ENCODE measurements around the gene CAMK1D.
"Not testable (repeated sequence)": the region's sequence is repeated elsewhere in the genome, so short reads cannot be mapped to it uniquely, and the experiment has no call there.

Gene CAMK1D

DNA sequence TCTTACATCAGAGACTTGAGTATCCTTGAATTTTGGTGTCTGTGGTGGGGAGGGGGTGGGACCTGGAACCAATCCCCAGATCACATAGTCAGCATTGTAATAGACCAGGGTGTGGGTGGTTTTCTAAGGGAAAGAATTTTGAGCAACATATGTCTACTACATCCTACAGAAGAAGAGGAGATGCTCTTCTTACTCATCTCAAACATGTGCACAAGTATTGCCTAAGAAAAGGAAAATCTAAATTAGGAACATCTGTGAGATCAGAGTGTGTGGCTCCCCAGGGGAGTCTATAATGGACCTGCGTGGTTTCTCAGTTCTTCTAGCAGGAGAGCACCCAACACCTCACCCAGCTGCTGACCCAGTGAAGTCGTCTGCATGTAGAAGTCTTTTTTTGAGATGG, 503.3 kb downstream of the CAMK1D start:
- DNase-seq (ENCODE audit: low spot score) = no peak

DNA sequence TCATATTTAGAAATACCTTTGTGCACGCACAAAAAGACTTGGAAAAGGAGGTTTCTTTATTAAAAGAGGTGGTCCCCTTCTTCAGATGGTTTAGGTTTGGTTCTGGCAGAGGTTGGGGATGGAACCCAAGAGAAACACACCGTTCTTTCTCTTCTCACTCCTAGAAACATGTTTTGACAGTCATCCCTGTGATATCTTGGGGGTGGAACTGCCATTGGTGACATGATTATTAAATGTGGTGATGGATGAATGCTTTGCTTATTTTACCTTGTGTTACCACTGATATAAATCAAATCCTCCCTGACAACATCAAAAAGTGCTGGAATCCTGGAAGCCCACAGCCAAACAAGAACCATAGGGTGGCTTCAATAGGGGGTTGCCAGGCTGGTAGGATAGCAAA, 505.6 kb downstream of the CAMK1D start:
- no peak for DNase-seq (ENCODE audit: low spot score)

DNA sequence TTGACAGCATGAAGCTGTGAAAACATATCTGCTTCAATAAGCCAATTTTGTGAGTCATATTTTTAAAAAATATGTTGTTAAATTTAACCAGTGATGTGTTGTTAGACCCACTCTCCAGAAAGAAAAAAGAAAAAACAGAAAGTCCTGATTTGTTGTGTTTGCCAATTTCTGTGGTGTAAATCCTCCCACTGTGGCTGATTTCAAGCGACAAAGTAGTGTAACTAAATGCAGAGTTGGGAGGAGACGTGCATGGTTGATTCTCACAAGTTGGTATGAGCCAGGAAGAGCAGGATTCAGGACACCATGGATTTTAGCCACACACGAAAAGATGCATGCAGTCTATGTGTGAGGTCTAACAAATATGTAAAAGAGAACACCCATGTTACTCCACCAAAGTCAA, 513.1 kb downstream of the CAMK1D start:
- DNase-seq (ENCODE audit: low spot score) = no peak

DNA sequence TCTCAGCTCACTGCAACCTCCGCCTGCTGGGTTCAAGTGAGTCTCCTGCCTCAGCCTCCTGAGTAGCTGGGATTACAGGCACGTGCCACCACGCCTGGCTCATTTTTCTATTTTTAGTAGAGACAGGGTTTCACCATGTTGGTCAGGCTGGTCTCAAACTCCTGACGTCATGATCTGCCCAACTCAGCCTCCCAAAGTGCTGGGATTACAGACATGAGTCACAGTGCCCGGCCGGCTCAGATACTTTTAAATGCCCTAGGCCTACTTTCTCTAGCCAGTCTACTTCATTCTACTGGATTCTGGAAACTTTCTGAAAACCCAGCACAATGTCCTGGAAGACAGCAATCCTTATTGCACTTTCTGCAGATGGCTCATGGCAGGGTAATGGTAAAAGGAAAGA, 516.2 kb downstream of the CAMK1D start:
- not testable (repeated sequence) for DNase-seq (ENCODE audit: low spot score)

DNA sequence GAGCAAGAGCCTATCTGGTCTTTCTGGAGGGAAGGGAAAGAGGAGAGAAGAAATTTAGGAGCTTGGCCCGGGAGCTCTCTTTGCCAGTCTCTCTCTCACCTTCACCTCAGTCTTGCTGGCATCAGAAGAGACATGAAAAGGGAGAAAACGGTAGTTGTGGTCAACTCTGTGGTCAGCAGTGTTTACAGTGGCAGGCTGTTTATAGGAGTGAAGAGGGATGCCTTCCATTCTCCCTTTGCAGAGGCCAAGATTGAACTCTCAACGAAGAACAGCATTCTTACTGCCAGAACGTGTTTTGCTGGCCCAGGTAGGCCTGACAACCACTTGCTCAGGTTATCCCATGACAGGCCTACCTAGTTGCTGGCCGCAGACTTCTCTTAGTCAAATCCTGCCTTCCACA, 518.9 kb downstream of the CAMK1D start:
- no peak for DNase-seq (ENCODE audit: low spot score)

DNA sequence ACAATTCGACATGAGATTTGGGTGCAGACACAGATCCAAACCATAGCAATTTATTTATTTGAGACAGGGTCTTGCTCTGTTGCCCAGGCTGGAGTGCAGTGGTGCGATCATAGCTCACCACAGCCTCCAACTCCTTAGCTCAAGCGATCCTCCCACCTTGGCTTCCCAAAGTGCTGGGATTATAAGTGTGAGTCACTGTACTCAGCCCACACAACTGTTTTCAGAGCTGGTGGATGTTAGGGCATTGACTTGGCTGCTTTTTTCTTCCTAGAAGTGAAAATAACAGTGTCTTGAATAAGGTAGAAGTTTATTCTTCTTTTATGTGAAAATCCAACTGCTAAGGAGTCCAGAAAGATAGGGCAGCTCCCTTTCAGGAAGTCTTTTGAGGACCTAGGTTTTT, 520.1 kb downstream of the CAMK1D start:
- no peak for DNase-seq (ENCODE audit: low spot score)

DNA sequence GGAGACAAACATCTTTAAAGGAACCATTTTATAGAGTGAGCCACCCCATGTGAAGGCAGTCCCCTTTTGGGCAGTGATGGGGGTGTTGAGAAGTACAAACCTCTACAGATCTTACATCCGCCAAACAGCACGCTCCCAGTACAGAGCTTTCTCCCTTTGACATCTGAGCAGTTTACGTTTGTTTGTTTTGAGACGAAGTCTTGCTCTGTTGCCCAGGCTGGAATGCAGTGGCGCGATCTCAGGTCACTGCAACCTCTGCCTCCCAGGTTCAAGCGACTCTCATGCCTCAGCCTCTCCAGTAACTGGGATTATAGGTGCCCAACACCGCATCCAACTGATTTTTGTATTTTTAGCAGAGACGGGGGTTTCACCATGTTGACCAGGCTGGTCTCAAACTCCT, 523.2 kb downstream of the CAMK1D start:
- no peak for DNase-seq (ENCODE audit: low spot score)

DNA sequence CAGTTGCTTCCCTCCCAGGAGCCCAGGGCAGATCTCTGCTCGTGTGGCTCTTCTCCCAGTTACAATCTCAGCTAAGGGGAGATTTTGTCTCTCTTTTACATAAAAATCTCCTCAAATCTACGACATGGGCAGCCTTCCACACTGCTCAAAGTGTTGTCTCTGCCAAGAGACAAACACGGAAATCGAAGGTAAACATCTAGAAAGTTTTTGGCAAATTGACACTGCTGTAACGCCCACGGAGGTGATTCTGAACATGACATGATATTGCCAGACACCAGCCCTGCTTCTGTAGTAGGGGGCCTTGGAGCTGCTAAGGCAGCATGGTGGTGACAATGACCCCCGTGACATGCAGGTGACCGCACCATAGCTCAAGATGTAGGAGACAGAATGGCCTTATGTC, 523.8 kb downstream of the CAMK1D start:
- DNase-seq (ENCODE audit: low spot score) = no peak

DNA sequence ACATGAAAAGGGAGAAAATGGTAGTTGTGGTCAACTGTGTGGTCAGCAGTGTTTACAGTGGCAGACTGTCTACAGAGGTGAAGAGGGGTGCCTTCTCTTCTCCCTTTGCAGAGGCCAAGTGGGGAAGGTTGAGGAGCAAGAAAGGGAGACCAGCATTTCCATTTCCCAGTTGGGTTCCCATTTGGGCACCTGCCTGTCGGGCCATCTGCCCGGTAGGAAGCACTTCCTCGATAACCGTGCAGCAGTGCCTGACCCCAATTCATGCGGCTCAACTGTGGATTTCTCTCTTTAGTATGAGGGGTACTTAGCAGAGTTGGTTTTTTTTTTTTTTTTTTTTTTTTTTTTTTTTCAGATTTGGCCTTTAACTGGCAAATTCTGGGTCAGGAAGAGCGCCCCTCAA, 525.2 kb downstream of the CAMK1D start:
- no peak for DNase-seq (ENCODE audit: low spot score)

DNA sequence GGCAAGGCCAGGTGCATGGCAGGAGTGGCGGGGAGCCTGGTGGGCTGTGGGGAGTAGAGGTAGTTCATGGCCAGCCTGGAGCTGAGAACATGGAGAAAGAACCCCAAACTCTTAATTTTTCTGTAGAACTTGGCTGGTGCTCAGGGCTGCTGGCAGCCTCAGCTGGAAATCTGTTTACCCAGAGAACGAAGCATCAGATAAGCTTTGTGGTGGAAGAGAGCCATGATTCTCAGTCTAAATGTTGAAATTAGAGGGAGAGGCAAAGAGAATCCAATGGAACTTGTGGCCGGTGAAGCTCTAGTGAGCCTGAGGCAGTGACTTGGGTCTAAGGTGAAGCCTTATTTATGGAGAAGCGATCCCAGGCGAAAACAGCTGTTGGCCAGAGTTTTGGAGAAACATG, 525.8 kb downstream of the CAMK1D start:
- DNase-seq (ENCODE audit: low spot score) = peak; percentile 41

DNA sequence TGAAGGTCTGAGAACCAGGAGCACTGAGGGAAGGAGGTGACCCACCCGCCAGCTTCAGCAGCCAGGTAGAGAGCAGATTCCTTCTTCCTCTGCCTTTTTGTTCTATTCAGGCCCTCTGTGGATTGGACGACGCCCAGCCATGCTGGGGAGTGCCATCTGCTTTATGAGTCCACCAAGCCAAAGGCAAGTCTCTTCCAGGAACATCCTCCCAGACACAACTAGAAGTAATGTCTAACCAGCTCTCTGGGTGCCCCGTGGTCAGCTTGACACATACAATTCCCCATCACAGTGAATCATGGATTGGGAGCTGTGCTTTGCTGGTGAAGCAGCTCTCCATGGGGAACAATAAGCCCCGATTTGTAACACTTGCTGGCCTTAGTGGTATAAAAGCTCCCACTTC, 526.9 kb downstream of the CAMK1D start:
- peak; percentile 9 for DNase-seq (ENCODE audit: low spot score)

DNA sequence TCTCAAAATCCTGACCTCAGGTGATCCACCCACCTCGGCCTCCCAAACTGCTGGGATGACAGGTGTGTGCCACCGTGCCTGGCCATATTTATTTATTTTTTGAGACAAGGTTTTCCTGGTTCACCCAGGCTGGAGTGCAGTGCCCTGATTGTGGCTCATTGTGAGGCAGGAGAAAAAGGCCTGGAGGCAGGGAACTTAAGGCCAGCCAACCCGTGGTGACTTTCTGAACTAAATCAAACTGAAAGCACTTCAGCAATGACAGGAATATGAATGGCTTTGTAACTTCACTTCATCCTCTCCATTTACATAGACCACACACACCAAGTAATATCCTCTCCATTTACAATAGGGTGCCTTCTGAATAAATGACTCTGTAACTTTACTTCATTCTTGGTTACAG, 527.8 kb downstream of the CAMK1D start:
- no peak for DNase-seq (ENCODE audit: low spot score)

DNA sequence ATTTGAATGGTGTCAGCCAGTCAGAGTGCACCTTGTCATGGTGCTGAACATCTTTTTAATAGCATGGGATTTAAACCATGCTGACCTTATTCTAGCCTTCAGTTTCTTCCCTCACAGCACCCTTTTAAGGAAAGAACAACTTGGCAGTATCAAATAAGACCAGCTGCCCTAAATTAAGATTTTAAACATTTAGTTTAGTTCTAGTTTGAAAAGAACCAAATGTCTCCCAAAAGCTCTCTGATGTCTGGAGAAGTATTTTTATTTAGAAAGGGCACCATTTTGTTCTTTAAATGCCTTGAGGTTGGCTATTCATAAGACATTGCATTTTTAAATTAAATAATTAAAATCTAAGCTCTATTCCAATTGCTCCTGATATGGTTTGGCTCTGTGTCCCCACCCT, 531.1 kb downstream of the CAMK1D start:
- DNase-seq (ENCODE audit: low spot score) = no peak

DNA sequence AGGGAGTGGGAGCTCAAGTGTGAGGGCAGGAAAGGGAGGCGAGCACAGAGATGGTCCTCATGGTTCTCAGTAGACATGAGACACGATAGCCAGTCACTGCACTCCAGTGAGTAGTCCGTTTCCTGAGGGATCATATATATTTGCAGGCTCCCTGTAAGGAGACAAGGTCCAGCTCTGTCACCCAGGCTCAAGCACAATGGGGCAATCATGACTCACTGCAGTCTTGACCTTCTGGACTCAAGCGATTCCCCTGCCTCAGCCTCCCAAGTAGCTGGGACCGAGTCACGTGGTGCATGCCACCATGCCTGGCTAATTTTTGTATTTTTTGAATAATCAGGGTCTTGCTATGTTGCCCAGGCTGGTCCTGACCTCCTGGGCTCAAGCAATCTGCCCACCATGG, 535.5 kb downstream of the CAMK1D start:
- DNase-seq (ENCODE audit: low spot score) = no peak
